GM12878 (cell line): ENCODE results near the gene DISP2. TPM values are rescaled to one million over a fixed set of nuclear protein-coding genes. Genes with fewer than 3 reads are reported as not detected.

Experiments used
- ATAC-seq: fragments of 200-7000 bp; cut with Tn5 transposase; 3 replicates; pipeline ENCODE4 v1.9.1; 2020; ENCODE audit warnings: mild to moderate bottlenecking, moderate library complexity
- BruUV-seq: library from RNA; stranded (reverse); fragments of 400-500 nt; replicated peaks from 2 replicates; lab custom pipeline; 2021; lab: Mats Ljungman, UMichigan
- CTCF ChIA-PET: fragments of 300-600 bp; sonication (Branson Sonifier 250); formaldehyde crosslinking; extraction: SDS; loops from one replicate; lab custom pipeline; 2021; ENCODE audit warnings: inconsistent platforms; lab: Yijun Ruan, JAX
- POLR2A ChIA-PET: fragments of 350-600 bp; formaldehyde crosslinking; extraction: SDS; loops from one replicate; lab custom pipeline; 2021; ENCODE audit warnings: inconsistent platforms; lab: Charles Lee
- RAD21 ChIA-PET: fragments of 300-600 bp; sonication (Branson Sonifier 250); formaldehyde crosslinking; loops from one replicate; lab custom pipeline; 2023; ENCODE audit warnings: antibody characterized with exemption; ENCODE audit not compliant: unreplicated experiment; lab: Charles Lee
- SMC1A ChIA-PET: fragments of 300-600 bp; sonication (Branson Sonifier 250); formaldehyde crosslinking; loops from one replicate; lab custom pipeline; 2023; ENCODE audit not compliant: unreplicated experiment, uncharacterized antibody; lab: Charles Lee
- DNase-seq: peaks from one replicate; pipeline ENCODE4 v3.0.0-alpha.2; 2011; ENCODE audit warnings: low read depth, low spot score
- FAIRE-seq: peaks from 3 replicates; lab custom pipeline; 2011; peaks lifted over from hg19 to GRCh38; lab: Jason Lieb, UNC
- H2AFZ ChIP-seq: 2 replicates; pipeline ENCODE4 v1.6.0; 2011; ENCODE audit warnings: low read depth, low read length, control low read depth; ENCODE audit not compliant: control insufficient read depth
- H3K27ac ChIP-seq: 2 replicates; pipeline ENCODE4 v1.5.1; 2011; ENCODE audit warnings: control low read depth; ENCODE audit not compliant: control insufficient read depth, insufficient read depth
- H3K27me3 ChIP-seq, 2 experiments: replicated peaks in 1 of 2; 2 replicates each; pipeline versions ENCODE4 v1.6.0 to v1.6.1; 2011; ENCODE audit warnings: low read length in 1 of 2; ENCODE audit not compliant: control insufficient read depth in 2 of 2, insufficient read depth in 2 of 2
- H3K36me3 ChIP-seq, 2 experiments: 2 replicates each; pipeline ENCODE4 v1.5.1; 2011; ENCODE audit warnings: low read length in 1 of 2; ENCODE audit not compliant: control insufficient read depth in 2 of 2, insufficient read depth in 2 of 2
- H3K4me1 ChIP-seq: 2 replicates; pipeline ENCODE4 v1.6.1; 2011; ENCODE audit warnings: mild to moderate bottlenecking, low read length, moderate library complexity, mixed read lengths; ENCODE audit not compliant: control insufficient read depth, insufficient read depth
- H3K4me2 ChIP-seq: 2 replicates; pipeline ENCODE4 v1.6.0; 2011; ENCODE audit warnings: control low read depth; ENCODE audit not compliant: control insufficient read depth, insufficient read depth
- H3K4me3 ChIP-seq: fragments of 200-600 bp; sonication (generic); 2 replicates; pipeline ENCODE4 v1.5.1; 2016
- H3K79me2 ChIP-seq: 2 replicates; pipeline ENCODE4 v1.6.0; 2011; ENCODE audit warnings: low read length; ENCODE audit not compliant: control insufficient read depth, insufficient read depth
- H3K9ac ChIP-seq: 2 replicates; pipeline ENCODE4 v1.8.0; 2011; ENCODE audit warnings: low read length, control low read depth, mixed read lengths; ENCODE audit not compliant: control insufficient read depth, insufficient read depth
- H3K9me3 ChIP-seq: replicated peaks from 3 replicates; pipeline ENCODE4 v1.5.1; 2011; ENCODE audit warnings: mild to moderate bottlenecking, low read length; ENCODE audit not compliant: control insufficient read depth, insufficient read depth
- H4K20me1 ChIP-seq: 2 replicates; pipeline ENCODE4 v1.6.0; 2011; ENCODE audit not compliant: control insufficient read depth, insufficient read depth
- CHD1 ChIP-seq: IDR thresholded peaks from 2 replicates; pipeline ENCODE4 v1.6.1; 2012; ENCODE audit warnings: low read depth, low read length, improper control_type of control experiment
- CHD2 ChIP-seq: IDR thresholded peaks from 2 replicates; pipeline ENCODE4 v1.6.1; 2011; ENCODE audit warnings: low read depth, low read length, improper control_type of control experiment, borderline replicate concordance
- ESRRA ChIP-seq: IDR thresholded peaks from 2 replicates; pipeline ENCODE4 v1.6.1; 2012; ENCODE audit warnings: mild to moderate bottlenecking, low read length, improper control_type of control experiment
- JUNB ChIP-seq: IDR thresholded peaks from 2 replicates; pipeline ENCODE4 v1.6.1; 2016; ENCODE audit warnings: antibody characterized with exemption, mild to moderate bottlenecking
- NR2C1 ChIP-seq: fragments of 450-650 bp; IDR thresholded peaks from 2 replicates; pipeline ENCODE4 v1.6.1; 2017; ENCODE audit warnings: antibody characterized with exemption, mild to moderate bottlenecking, moderate library complexity
- NRF1 ChIP-seq: conservative IDR thresholded peaks from 2 replicates; pipeline ENCODE4 v1.6.1; 2011; ENCODE audit warnings: mild to moderate bottlenecking, low read depth, low read length, improper control_type of control experiment
- RAD51 ChIP-seq: fragments of 450-650 bp; IDR thresholded peaks from 2 replicates; pipeline ENCODE4 v1.6.1; 2016; ENCODE audit warnings: moderate library complexity, mild to moderate bottlenecking, inconsistent platforms
- RFX5 ChIP-seq: IDR thresholded peaks from 2 replicates; pipeline ENCODE4 v1.6.1; 2011; ENCODE audit warnings: low read depth, low read length, improper control_type of control experiment
- SPI1 ChIP-seq: IDR thresholded peaks from 2 replicates; pipeline ENCODE4 v1.6.1; 2011; ENCODE audit warnings: low read depth, mild to moderate bottlenecking, low read length, moderate library complexity, borderline replicate concordance; ENCODE audit not compliant: insufficient read depth
- STAT3 ChIP-seq: IDR thresholded peaks from 2 replicates; pipeline ENCODE4 v1.6.1; 2011; ENCODE audit warnings: low read depth, low read length, improper control_type of control experiment
- SUPT20H ChIP-seq: IDR thresholded peaks from 2 replicates; pipeline ENCODE4 v1.6.1; 2011; ENCODE audit warnings: low read depth, mild to moderate bottlenecking, low read length, moderate library complexity, borderline replicate concordance; ENCODE audit not compliant: control insufficient read depth
- ZNF24 ChIP-seq: fragments of 450-650 bp; IDR thresholded peaks from 2 replicates; pipeline ENCODE4 v1.6.1; 2017; ENCODE audit warnings: antibody characterized with exemption, mild to moderate bottlenecking
- ZNF384 ChIP-seq: IDR thresholded peaks from 2 replicates; pipeline ENCODE4 v1.6.1; 2012; ENCODE audit warnings: low read depth, mild to moderate bottlenecking, low read length, improper control_type of control experiment, borderline replicate concordance
- ZSCAN29 ChIP-seq: fragments of 450-650 bp; IDR thresholded peaks from 2 replicates; pipeline ENCODE4 v1.6.1; 2017; ENCODE audit warnings: mild to moderate bottlenecking, moderate library complexity
- WGBS: methylation state at CpG from one replicate; pipeline ENCODE4 v1.1.6; 2016; ENCODE audit warnings: low lambda C conversion rate; ENCODE audit not compliant: insufficient replicate concordance, insufficient coverage; ENCODE audit errors: missing lambda C conversion rate; 5-methylcytosine and 5-hydroxymethylcytosine counted together
- in situ Hi-C: fragments of 300-500 bp; cut with MboI; formaldehyde crosslinking; loops from 9 replicates; pipeline ENCODE4 v1.14.3; 2018; ENCODE audit warnings: mixed read lengths
- intact Hi-C: fragments of 100-400 bp; cut with micrococcal nuclease; formaldehyde crosslinking; loops from one replicate; pipeline ENCODE4 v1.14.2; 2022; ENCODE audit not compliant: unreplicated experiment
- polyA plus RNA-seq, 11 experiments: library from polyadenylated mRNA; depleted of rRNA in 4 of 11; unstranded in 6 of 11; stranded (reverse) in 5 of 11; fragments of >200 nt; fragmentation: Nextera tagmentation in 4 of 11; fragmentation: Illumina TruSeq in 1 of 11; extraction: Ambion mirVana in 4 of 11; extraction: Trizol in 1 of 11; gene quantifications; 1 replicate in 1 of 11; 2 replicates in 10 of 11; pipeline versions ENCODE4 v1.2.1 to v1.2.3, GENCODE V29; 2011 to 2016; ENCODE audit warnings: inconsistent platforms in 2 of 11, missing spikeins in 2 of 11, low read depth in 1 of 11
- total RNA-seq, 4 experiments: library from RNA; depleted of rRNA in 3 of 4; stranded (reverse); fragments of >200 nt in 3 of 4; fragmentation: Illumina TruSeq in 1 of 4; extraction: Trizol in 1 of 4; gene quantifications; 2 replicates each; pipeline versions ENCODE4 v1.2.1 to v1.2.3, GENCODE V29; 2013 to 2021

DISP2 gene
- total and polyA plus RNA-seq, 10 of the 15 experiments (the other 5 are each of a cell fraction or from before 2014, with no cell fraction given) = under 0.01 to 0.20 (median 0.12) TPM; not detected in 7

GRCh38 chr15:40369971-40370370 is 12.0 kb downstream of the DISP2 start:
- intact Hi-C loops = no loop called here
- ATAC-seq = no peak
- 66% methylated on average over 13 of the region's 13 CpGs for WGBS
- in situ Hi-C loops = no loop called here
- Histone ChIP-seq H3K36me3 (no peaks in the 10 kb centered on the region), H3K79me2 (no peaks in the 10 kb centered on the region), H3K9me3 (no peaks in the 10 kb centered on the region), H3K9ac (no peak overlapping the region), H3K4me3 (no peak overlapping the region), H3K4me1 (peaks cover 8% of the 10 kb centered on the region), H2AFZ (no peak overlapping the region)
- DNase-seq = no peak
- FAIRE-seq = no peak
- ChIA-PET RAD21 (no interaction called here), SMC1A (no interaction called here), CTCF (interaction anchor here (2.5 to 7.5 kb wide), 3 partner anchors 26 to 53 kb away, joined by 11 to 58 read pairs (median 47); partner anchors contain the start of gene IVD), POLR2A (interaction anchor here (0.5 to 0.6 kb wide), 2 partner anchors 296 to 807 kb away, joined by 4 to 6 read pairs; no protein-coding TSS in a partner anchor)
- TF ChIP-seq ZNF384 (no peak), CHD1 (no peak), ESRRA (no peak), NR2C1 (no peak), RAD51 (no peak), NRF1 (no peak), JUNB (no peak), CHD2 (no peak), ZNF24 (no peak), STAT3 (no peak), SUPT20H (no peak), RFX5 (no peak), ZSCAN29 (no peak), SPI1 (no peak)
- TF ChIP-seq, all 136 proteins: peak for 0
- Histone ChIP-seq H3K4me2 (no peak overlapping the region), H4K20me1 (no peaks in the 10 kb centered on the region), H3K27me3 (peaks cover 3 to 5% of the 10 kb centered on the region in 2 experiments), H3K27ac (no peak overlapping the region)
- BruUV-seq = no TSS peak
